HFFc6 (cell line): ENCODE measurements around the gene CACNA2D2. TPM values are rescaled to one million over a fixed set of nuclear protein-coding genes. Genes with fewer than 3 reads are reported as not detected.

Experiments
- DNase-seq: peaks from one replicate; pipeline ENCODE4 v3.0.0-alpha.2; 2018
- H3K27ac Mint-ChIP-seq: 2 replicates; pipeline ENCODE4 v1.8.0; 2020; ENCODE audit warnings: mild to moderate bottlenecking, mixed read lengths
- H3K27me3 Mint-ChIP-seq: 2 replicates; pipeline ENCODE4 v1.8.0; 2021; ENCODE audit warnings: mild to moderate bottlenecking, moderate library complexity, mixed read lengths; ENCODE audit not compliant: insufficient read depth
- H3K36me3 Mint-ChIP-seq: 2 replicates; pipeline ENCODE4 v1.8.0; 2021; ENCODE audit warnings: low read depth, mixed read lengths
- H3K4me1 Mint-ChIP-seq: 2 replicates; pipeline ENCODE4 v1.8.0; 2020; ENCODE audit warnings: low read depth, mixed read lengths
- H3K4me3 Mint-ChIP-seq: 2 replicates; pipeline ENCODE4 v1.8.0; 2020; ENCODE audit warnings: mild to moderate bottlenecking, moderate library complexity, mixed read lengths
- H3K9me3 Mint-ChIP-seq: 2 replicates; pipeline ENCODE4 v1.8.0; 2020; ENCODE audit warnings: mild to moderate bottlenecking, mixed read lengths
- CTCF ChIP-seq: fragments of 200-600 bp; sonication (generic); IDR thresholded peaks from 2 replicates; pipeline ENCODE4 v1.5.0; 2021; ENCODE audit warnings: antibody characterized with exemption, mild to moderate bottlenecking
- total RNA-seq, 6 experiments: library from RNA; stranded (reverse); fragmentation: NEBNext Ultra II Directional; extraction: Animal tissue kit (Norgen Biotek cat#: 25700); gene quantifications; 2 replicates in 1 of 6; 3 replicates in 5 of 6; pipeline ENCODE4 v1.2.3, GENCODE V29; 2021

CACNA2D2 gene
- total RNA-seq, 6 experiments from 2014 or later, result 0.09 TPM; not detected in 5

GRCh38 chr3:50475348-50475747 lies 28.1 kb downstream of the CACNA2D2 start:
- Mint-ChIP-seq H3K27me3 (peaks cover 29% of the 10 kb centered on the region), H3K4me3 (no peak overlapping the region), H3K27ac (no peak overlapping the region), H3K4me1 (peaks cover 12% of the 10 kb centered on the region), H3K36me3 (no peaks in the 10 kb centered on the region), H3K9me3 (no peaks in the 10 kb centered on the region)
- no peak for TF ChIP-seq CTCF
- DNase-seq, result no peak

GRCh38 chr3:50474717-50475116 lies 28.7 kb downstream of the CACNA2D2 start:
- Mint-ChIP-seq H3K36me3 (no peaks in the 10 kb centered on the region), H3K4me3 (no peak overlapping the region), H3K9me3 (no peaks in the 10 kb centered on the region), H3K4me1 (peaks cover 12% of the 10 kb centered on the region), H3K27ac (peak overlapping the region; percentile 14; the same call in 1 of the 2 replicates), H3K27me3 (peaks cover 29% of the 10 kb centered on the region)
- TF ChIP-seq CTCF, result no peak
- DNase-seq, result peak; percentile 7

- peaks cover 12% of the 10 kb centered on the region for H3K4me1 Mint-ChIP-seq
- TF ChIP-seq CTCF, result no peak
- H3K27ac Mint-ChIP-seq, result no peak overlapping the region
- no peaks in the 10 kb centered on the region for H3K9me3 Mint-ChIP-seq
- no peak overlapping the region for H3K4me3 Mint-ChIP-seq
- H3K36me3 Mint-ChIP-seq, result no peaks in the 10 kb centered on the region
- H3K27me3 Mint-ChIP-seq, result peaks cover 33% of the 10 kb centered on the region
- no peak for DNase-seq
These were observed 29.7 kb downstream of the CACNA2D2 start for GRCh38 chr3:50473768-50474167.

GRCh38 chr3:50472958-50473357 lies 30.5 kb downstream of the CACNA2D2 start:
- H3K27me3 Mint-ChIP-seq, result peaks cover 41% of the 10 kb centered on the region
- TF ChIP-seq CTCF, result no peak
- H3K36me3 Mint-ChIP-seq, result no peaks in the 10 kb centered on the region
- H3K4me1 Mint-ChIP-seq, result peaks cover 12% of the 10 kb centered on the region
- no peak overlapping the region for H3K27ac Mint-ChIP-seq
- no peak overlapping the region for H3K4me3 Mint-ChIP-seq
- H3K9me3 Mint-ChIP-seq, result no peaks in the 10 kb centered on the region
- no peak for DNase-seq

GRCh38 chr3:50470658-50471057 lies 32.8 kb downstream of the CACNA2D2 start:
- Mint-ChIP-seq H3K27me3 (peaks cover 56% of the 10 kb centered on the region), H3K9me3 (no peaks in the 10 kb centered on the region)

More at GRCh38 chr3:50470658-50471057, 32.8 kb downstream of the CACNA2D2 start:
- peaks cover 12% of the 10 kb centered on the region for H3K4me1 Mint-ChIP-seq
- no peak overlapping the region for H3K27ac Mint-ChIP-seq
- H3K36me3 Mint-ChIP-seq, result no peaks in the 10 kb centered on the region
- no peak for DNase-seq
- H3K4me3 Mint-ChIP-seq, result no peak overlapping the region
- no peak for TF ChIP-seq CTCF
